ENCODE measurements around the gene CAMTA1.

DNA sequence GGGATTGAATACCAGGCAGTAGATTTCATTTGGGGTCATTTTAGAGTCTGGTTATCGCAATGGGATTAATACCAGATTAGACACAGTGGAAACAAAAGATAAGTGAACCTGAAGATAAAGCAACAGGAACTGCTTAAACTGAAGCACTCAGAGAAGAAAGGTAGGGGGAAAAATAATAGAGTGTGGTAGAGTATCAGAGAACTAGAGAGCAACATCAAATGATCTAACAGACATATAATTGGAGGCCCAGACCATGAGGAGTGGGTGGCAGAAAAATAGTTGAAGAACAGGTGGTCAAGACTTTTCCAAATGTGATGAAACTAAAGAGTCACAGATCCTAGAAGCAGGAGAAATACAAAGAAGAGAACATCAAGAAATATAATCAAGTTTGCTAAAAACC, 484.3 kb downstream of the CAMTA1 start:
- TF ChIP-seq, protein P1, sequence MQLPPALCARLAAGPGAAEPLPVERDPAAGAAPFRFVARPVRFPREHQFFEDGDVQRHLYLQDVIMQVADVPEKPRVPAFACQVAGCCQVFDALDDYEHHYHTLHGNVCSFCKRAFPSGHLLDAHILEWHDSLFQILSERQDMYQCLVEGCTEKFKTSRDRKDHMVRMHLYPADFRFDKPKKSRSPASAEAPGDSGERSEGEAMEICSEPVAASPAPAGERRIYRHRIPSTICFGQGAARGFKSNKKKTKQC (CRISPR knock-in tag; IDR thresholded peaks at IDR 0.05): no peak
- no peak for TF ChIP-seq GABPA (tag; conservative IDR thresholded peaks at IDR 0.05; ENCODE audit: low read depth)
- no peak for TF ChIP-seq TCF7L2 (IDR thresholded peaks at IDR 0.05; ENCODE audit: low read depth, low read length)
- no peak for TF ChIP-seq POLR2A (conservative IDR thresholded peaks at IDR 0.05)
